Measurements from ENCODE around the gene C10orf143.

DNA sequence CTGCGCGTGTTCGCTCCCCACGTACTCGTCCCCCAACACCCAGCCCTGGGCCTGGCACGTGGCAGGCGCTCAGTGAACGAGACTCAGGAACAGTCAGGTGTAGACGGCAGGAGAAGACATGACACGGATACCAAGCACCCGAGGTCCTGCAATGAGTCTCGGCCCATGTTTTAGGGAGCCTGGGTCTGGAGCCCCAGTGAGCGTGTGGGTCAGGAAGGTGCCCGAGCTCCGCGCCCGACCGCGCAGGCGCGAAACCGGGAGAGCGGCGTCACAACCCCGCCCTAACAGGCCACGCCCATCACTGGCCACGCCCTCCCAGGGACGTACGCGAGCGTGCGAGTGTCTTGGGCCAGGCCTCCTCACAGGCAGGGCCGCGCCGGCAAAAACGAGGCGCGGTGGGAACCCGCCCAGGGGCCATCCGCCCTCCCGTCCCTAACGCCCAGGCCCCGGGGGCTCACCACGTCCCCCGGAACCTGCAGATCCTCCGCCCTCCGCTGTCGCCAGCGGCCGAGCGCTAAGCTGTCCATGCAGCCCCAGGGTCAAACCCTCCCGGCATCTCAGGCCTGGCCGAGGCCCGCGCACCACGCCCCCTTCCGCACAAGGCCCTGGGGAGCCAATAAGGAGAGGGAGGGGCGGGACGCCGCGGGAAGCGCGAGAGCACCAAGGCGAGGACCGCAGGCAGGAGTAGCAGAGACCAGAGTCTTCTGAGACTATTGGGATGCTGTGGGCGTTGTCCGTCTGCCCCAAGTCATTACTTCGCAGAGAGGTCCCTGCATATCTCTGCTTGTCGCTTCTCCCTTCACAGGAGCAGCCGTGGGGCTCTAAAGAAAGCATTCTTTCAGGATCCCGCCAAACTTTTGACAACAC is at the start of gene C10orf143:
- TF ChIP-seq, protein P1, sequence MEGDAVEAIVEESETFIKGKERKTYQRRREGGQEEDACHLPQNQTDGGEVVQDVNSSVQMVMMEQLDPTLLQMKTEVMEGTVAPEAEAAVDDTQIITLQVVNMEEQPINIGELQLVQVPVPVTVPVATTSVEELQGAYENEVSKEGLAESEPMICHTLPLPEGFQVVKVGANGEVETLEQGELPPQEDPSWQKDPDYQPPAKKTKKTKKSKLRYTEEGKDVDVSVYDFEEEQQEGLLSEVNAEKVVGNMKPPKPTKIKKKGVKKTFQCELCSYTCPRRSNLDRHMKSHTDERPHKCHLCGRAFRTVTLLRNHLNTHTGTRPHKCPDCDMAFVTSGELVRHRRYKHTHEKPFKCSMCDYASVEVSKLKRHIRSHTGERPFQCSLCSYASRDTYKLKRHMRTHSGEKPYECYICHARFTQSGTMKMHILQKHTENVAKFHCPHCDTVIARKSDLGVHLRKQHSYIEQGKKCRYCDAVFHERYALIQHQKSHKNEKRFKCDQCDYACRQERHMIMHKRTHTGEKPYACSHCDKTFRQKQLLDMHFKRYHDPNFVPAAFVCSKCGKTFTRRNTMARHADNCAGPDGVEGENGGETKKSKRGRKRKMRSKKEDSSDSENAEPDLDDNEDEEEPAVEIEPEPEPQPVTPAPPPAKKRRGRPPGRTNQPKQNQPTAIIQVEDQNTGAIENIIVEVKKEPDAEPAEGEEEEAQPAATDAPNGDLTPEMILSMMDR (conservative IDR thresholded peaks at IDR 0.05; ENCODE audit: low read depth in 2 of 2), result no peak
- no peak for TF ChIP-seq JUNB (IDR thresholded peaks at IDR 0.05; ENCODE audit: unreplicated experiment)
- no peak for TF ChIP-seq EZH2 (IDR thresholded peaks at IDR 0.05; ENCODE audit: low read depth, unreplicated experiment)
- no peak for TF ChIP-seq EZH2phosphoT487 (IDR thresholded peaks at IDR 0.05; ENCODE audit: unreplicated experiment)
- TF ChIP-seq NANOG (IDR thresholded peaks at IDR 0.05; ENCODE audit: borderline replicate concordance), result no peak
- peak; percentile 96 for TF ChIP-seq POLR2AphosphoS5 (IDR thresholded peaks at IDR 0.05; ENCODE audit: low read depth)
- TF ChIP-seq, protein P2, sequence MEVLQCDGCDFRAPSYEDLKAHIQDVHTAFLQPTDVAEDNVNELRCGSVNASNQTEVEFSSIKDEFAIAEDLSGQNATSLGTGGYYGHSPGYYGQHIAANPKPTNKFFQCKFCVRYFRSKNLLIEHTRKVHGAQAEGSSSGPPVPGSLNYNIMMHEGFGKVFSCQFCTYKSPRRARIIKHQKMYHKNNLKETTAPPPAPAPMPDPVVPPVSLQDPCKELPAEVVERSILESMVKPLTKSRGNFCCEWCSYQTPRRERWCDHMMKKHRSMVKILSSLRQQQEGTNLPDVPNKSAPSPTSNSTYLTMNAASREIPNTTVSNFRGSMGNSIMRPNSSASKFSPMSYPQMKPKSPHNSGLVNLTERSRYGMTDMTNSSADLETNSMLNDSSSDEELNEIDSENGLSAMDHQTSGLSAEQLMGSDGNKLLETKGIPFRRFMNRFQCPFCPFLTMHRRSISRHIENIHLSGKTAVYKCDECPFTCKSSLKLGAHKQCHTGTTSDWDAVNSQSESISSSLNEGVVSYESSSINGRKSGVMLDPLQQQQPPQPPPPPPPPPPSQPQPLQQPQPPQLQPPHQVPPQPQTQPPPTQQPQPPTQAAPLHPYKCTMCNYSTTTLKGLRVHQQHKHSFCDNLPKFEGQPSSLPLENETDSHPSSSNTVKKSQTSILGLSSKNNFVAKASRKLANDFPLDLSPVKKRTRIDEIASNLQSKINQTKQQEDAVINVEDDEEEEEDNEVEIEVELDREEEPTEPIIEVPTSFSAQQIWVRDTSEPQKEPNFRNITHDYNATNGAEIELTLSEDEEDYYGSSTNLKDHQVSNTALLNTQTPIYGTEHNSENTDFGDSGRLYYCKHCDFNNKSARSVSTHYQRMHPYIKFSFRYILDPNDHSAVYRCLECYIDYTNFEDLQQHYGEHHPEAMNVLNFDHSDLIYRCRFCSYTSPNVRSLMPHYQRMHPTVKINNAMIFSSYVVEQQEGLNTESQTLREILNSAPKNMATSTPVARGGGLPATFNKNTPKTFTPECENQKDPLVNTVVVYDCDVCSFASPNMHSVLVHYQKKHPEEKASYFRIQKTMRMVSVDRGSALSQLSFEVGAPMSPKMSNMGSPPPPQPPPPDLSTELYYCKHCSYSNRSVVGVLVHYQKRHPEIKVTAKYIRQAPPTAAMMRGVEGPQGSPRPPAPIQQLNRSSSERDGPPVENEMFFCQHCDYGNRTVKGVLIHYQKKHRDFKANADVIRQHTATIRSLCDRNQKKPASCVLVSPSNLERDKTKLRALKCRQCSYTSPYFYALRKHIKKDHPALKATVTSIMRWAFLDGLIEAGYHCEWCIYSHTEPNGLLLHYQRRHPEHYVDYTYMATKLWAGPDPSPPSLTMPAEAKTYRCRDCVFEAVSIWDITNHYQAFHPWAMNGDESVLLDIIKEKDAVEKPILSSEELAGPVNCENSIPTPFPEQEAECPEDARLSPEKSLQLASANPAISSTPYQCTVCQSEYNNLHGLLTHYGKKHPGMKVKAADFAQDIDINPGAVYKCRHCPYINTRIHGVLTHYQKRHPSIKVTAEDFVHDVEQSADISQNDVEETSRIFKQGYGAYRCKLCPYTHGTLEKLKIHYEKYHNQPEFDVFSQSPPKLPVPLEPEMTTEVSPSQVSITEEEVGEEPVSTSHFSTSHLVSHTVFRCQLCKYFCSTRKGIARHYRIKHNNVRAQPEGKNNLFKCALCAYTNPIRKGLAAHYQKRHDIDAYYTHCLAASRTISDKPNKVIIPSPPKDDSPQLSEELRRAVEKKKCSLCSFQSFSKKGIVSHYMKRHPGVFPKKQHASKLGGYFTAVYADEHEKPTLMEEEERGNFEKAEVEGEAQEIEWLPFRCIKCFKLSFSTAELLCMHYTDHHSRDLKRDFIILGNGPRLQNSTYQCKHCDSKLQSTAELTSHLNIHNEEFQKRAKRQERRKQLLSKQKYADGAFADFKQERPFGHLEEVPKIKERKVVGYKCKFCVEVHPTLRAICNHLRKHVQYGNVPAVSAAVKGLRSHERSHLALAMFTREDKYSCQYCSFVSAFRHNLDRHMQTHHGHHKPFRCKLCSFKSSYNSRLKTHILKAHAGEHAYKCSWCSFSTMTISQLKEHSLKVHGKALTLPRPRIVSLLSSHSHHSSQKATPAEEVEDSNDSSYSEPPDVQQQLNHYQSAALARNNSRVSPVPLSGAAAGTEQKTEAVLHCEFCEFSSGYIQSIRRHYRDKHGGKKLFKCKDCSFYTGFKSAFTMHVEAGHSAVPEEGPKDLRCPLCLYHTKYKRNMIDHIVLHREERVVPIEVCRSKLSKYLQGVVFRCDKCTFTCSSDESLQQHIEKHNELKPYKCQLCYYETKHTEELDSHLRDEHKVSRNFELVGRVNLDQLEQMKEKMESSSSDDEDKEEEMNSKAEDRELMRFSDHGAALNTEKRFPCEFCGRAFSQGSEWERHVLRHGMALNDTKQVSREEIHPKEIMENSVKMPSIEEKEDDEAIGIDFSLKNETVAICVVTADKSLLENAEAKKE (CRISPR knock-in tag; IDR thresholded peaks at IDR 0.05), result no peak
- TF ChIP-seq, protein P3, sequence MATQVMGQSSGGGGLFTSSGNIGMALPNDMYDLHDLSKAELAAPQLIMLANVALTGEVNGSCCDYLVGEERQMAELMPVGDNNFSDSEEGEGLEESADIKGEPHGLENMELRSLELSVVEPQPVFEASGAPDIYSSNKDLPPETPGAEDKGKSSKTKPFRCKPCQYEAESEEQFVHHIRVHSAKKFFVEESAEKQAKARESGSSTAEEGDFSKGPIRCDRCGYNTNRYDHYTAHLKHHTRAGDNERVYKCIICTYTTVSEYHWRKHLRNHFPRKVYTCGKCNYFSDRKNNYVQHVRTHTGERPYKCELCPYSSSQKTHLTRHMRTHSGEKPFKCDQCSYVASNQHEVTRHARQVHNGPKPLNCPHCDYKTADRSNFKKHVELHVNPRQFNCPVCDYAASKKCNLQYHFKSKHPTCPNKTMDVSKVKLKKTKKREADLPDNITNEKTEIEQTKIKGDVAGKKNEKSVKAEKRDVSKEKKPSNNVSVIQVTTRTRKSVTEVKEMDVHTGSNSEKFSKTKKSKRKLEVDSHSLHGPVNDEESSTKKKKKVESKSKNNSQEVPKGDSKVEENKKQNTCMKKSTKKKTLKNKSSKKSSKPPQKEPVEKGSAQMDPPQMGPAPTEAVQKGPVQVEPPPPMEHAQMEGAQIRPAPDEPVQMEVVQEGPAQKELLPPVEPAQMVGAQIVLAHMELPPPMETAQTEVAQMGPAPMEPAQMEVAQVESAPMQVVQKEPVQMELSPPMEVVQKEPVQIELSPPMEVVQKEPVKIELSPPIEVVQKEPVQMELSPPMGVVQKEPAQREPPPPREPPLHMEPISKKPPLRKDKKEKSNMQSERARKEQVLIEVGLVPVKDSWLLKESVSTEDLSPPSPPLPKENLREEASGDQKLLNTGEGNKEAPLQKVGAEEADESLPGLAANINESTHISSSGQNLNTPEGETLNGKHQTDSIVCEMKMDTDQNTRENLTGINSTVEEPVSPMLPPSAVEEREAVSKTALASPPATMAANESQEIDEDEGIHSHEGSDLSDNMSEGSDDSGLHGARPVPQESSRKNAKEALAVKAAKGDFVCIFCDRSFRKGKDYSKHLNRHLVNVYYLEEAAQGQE (IDR thresholded peaks at IDR 0.05; ENCODE audit: unreplicated experiment), result no peak
- TF ChIP-seq ZNF331 (CRISPR knock-in tag; IDR thresholded peaks at IDR 0.05; ENCODE audit: low read depth), result no peak
- TF ChIP-seq STAT1 (IDR thresholded peaks at IDR 0.05; ENCODE audit: unreplicated experiment), result no peak

Measured in GM23338 (cell line).